ENCODE results near the gene ARRDC3. TPM values are rescaled to one million over a fixed set of nuclear protein-coding genes. Genes with fewer than 3 reads are reported as not detected.

Gene ARRDC3
- total RNA-seq, 1 experiment from 2014 or later, result 33.0 TPM

DNA sequence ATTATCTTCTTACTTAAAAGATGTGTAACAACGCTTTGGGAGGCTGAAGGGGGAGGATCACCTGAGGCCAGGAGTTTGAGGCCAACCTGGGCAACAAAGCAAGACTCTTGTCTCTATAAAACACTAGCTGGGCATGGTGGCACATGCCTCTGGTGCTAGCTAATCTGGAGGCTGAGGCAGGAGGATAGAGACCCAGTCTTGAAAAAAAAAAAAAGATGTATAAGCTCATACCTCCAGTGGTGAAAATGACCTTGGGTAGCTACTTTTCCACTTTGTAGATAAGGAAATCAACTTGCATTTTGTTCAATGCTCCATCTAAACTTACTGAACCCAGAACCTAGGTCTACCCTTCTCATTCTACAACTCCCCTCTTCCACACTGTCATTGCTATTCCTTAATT, 16.6 kb downstream of the ARRDC3 start:
- Histone ChIP-seq H3K4me3 (ENCODE audit: low read depth in 2 of 2, low read length in 2 of 2) (no peak overlapping the region), H3K9me3 (ENCODE audit: control insufficient read depth, insufficient read depth, low read depth, low read length) (no peaks in the 10 kb centered on the region), H3K27me3 (ENCODE audit: control insufficient read depth, insufficient read depth, low read length) (no peaks in the 10 kb centered on the region), H3K27ac (ENCODE audit: low read length) (no peak overlapping the region), H3K4me1 (ENCODE audit: control insufficient read depth, insufficient read depth, low read length) (peaks cover 3% of the 10 kb centered on the region; the same call in 1 of the 2 replicates), H3K36me3 (ENCODE audit: control insufficient read depth, insufficient read depth, low read length) (peaks cover 26% of the 10 kb centered on the region; the same call in 1 of the 2 replicates)
- DNase-seq (ENCODE audit: low read depth, low spot score), result no peak
- TF ChIP-seq CTCF (IDR thresholded peaks at IDR 0.05) (no peak), REST (IDR thresholded peaks at IDR 0.05; ENCODE audit: insufficient read depth in 1 of 2, low read depth in 2 of 2, low read length in 1 of 2) (no peak), POLR2AphosphoS5 (IDR thresholded peaks at IDR 0.05; ENCODE audit: low read depth, low read length) (no peak; the same call in 1 of the 2 replicates), TCF7L2 (IDR thresholded peaks at IDR 0.05; ENCODE audit: low read depth, low read length) (no peak), SIN3A (IDR thresholded peaks at IDR 0.05; ENCODE audit: borderline replicate concordance, insufficient read depth, low read depth, low read length) (no peak)
- in situ Hi-C loops (cut with HindIII; ENCODE audit: low pct_unique_long_range_greater_than_20kb, low sequenced_read_pairs) (no loop called here), intact Hi-C loops (cut with micrococcal nuclease; ENCODE audit: unreplicated experiment) (no loop called here)
- ChIA-PET POLR2A (interaction anchor here (0.5 to 0.6 kb wide), 2 partner anchors 75 to 262 kb away, joined by 4 to 6 read pairs; no protein-coding TSS in a partner anchor), CTCF (no interaction called here)
- no TSS peak for BruUV-seq (replicated peaks)
- ATAC-seq, result no peak

- H3K27me3 ChIP-seq (ENCODE audit: control insufficient read depth, insufficient read depth, low read length), result no peaks in the 10 kb centered on the region
- in situ Hi-C loops (cut with HindIII; ENCODE audit: low pct_unique_long_range_greater_than_20kb, low sequenced_read_pairs) (no loop called here), intact Hi-C loops (cut with micrococcal nuclease; ENCODE audit: unreplicated experiment) (no loop called here)
- TF ChIP-seq TCF7L2 (IDR thresholded peaks at IDR 0.05; ENCODE audit: low read depth, low read length), result no peak
- no peak for TF ChIP-seq SIN3A (IDR thresholded peaks at IDR 0.05; ENCODE audit: borderline replicate concordance, insufficient read depth, low read depth, low read length)
- no peak for TF ChIP-seq REST (IDR thresholded peaks at IDR 0.05; ENCODE audit: insufficient read depth in 1 of 2, low read depth in 2 of 2, low read length in 1 of 2)
- no peak for TF ChIP-seq POLR2AphosphoS5 (IDR thresholded peaks at IDR 0.05; ENCODE audit: low read depth, low read length)
- no peak for TF ChIP-seq CTCF (IDR thresholded peaks at IDR 0.05)
- no peaks in the 10 kb centered on the region for H3K9me3 ChIP-seq (ENCODE audit: control insufficient read depth, insufficient read depth, low read depth, low read length)
- no peak for ATAC-seq
- BruUV-seq (replicated peaks), result no TSS peak
- no peak overlapping the region for H3K4me3 ChIP-seq (ENCODE audit: low read depth in 2 of 2, low read length in 2 of 2)
- no peak overlapping the region for H3K27ac ChIP-seq (ENCODE audit: low read length)
- POLR2A ChIA-PET, result interaction anchor here (0.9 kb wide), 1 partner anchor 85 kb away, joined by 3 read pairs; no protein-coding TSS in a partner anchor
- CTCF ChIA-PET, result interaction anchor here (0.7 kb wide), 1 partner anchor 36 kb away, joined by 3 read pairs; no protein-coding TSS in a partner anchor
- H3K4me1 ChIP-seq (ENCODE audit: control insufficient read depth, insufficient read depth, low read length), result peaks cover 3% of the 10 kb centered on the region; the same call in 1 of the 2 replicates
- DNase-seq (ENCODE audit: low read depth, low spot score), result no peak
- peaks cover 16% of the 10 kb centered on the region; the same call in 1 of the 2 replicates for H3K36me3 ChIP-seq (ENCODE audit: control insufficient read depth, insufficient read depth, low read length)
Observed at GRCh38 chr5:91365498-91365897, 17.6 kb downstream of the ARRDC3 start.
